Upper lobe of left lung (tissue), 6 donors: ENCODE measurements around the gene ABHD14A. TPM values are rescaled to one million over a fixed set of nuclear protein-coding genes. Genes with fewer than 3 reads are reported as not detected.

Source experiments
- ATAC-seq, 2 donors: fragments of 200-7000 bp; cut with Tn5 transposase; one replicate each; pipeline ENCODE4 v1.9.1; 2022; ENCODE audit warnings: mild to moderate bottlenecking in 2 of 2, moderate library complexity in 2 of 2; ENCODE audit not compliant: low FRiP score in 2 of 2
- DNase-seq, 2 donors: peaks; one replicate each; pipeline ENCODE4 v3.0.0-alpha.2; 2019 to 2020
- H3K27ac ChIP-seq, 4 donors: fragments of 200-600 bp; sonication (generic); one replicate each; pipeline ENCODE4 v1.5.1; 2016 to 2019
- H3K27me3 ChIP-seq, 4 donors: fragments of 200-600 bp; sonication (generic); one replicate each; pipeline ENCODE4 v1.5.1; 2017 to 2019
- H3K36me3 ChIP-seq, 4 donors: fragments of 200-600 bp; sonication (generic); one replicate each; pipeline ENCODE4 v1.5.1; 2016 to 2019
- H3K4me1 ChIP-seq, 4 donors: fragments of 200-600 bp; sonication (generic); one replicate each; pipeline ENCODE4 v1.5.1; 2018 to 2019
- H3K4me3 ChIP-seq, 4 donors: fragments of 200-600 bp; sonication (generic); one replicate each; pipeline ENCODE4 v1.5.1; 2017 to 2019; ENCODE audit warnings: mild to moderate bottlenecking in 2 of 4, moderate library complexity in 1 of 4
- H3K9me3 ChIP-seq, 4 donors: fragments of 200-600 bp; sonication (generic); one replicate each; pipeline ENCODE4 v1.5.1; 2018 to 2019
- CTCF ChIP-seq, 6 experiments: fragments of 450-650 bp in 4 of 6; fragments of 200-600 bp in 2 of 6; sonication (generic) in 2 of 6; IDR thresholded peaks; one replicate each; pipeline ENCODE4 v1.5.1; 2016 to 2019; ENCODE audit warnings: antibody characterized with exemption in 6 of 6
- EP300 ChIP-seq, 4 donors: sonication (generic); formaldehyde crosslinking; IDR thresholded peaks; one replicate each; pipeline ENCODE4 v1.5.1; 2017; ENCODE audit warnings: antibody characterized with exemption in 4 of 4, control low read depth in 2 of 4
- POLR2A ChIP-seq, 4 donors: fragments of 450-650 bp; IDR thresholded peaks; one replicate each; pipeline ENCODE4 v1.5.1; 2016 to 2017; ENCODE audit warnings: antibody characterized with exemption in 4 of 4, mild to moderate bottlenecking in 2 of 4
- POLR2AphosphoS5 ChIP-seq, 2 donors: sonication (generic); formaldehyde crosslinking; IDR thresholded peaks; one replicate each; pipeline ENCODE4 v1.5.1; 2017; ENCODE audit warnings: antibody characterized with exemption in 2 of 2
- WGBS, 2 donors: methylation state at CpG; one replicate each; pipeline ENCODE4 v1.1.5; 2017 to 2018; 5-methylcytosine and 5-hydroxymethylcytosine counted together
- total RNA-seq, 6 donors: library from RNA; depleted of rRNA in 4 of 6; stranded (reverse); fragments of >200 nt in 4 of 6; gene quantifications; one replicate each; pipeline versions ENCODE4 v1.1.0 to v1.2.1, GENCODE V29; 2016 to 2021
- donor health status: DM: no; HTN: no; CAD: no; lungs with moderate emphysema.
- donor health status: DM: no; HTN: yes; CAD: no; lungs with severe emphysema.

The ABHD14A gene
- total RNA-seq, 6 donors from 2014 or later, result 15.7 to 44.5 (median 26.3) TPM

- no peak overlapping the region for H3K4me3 ChIP-seq
- H3K27me3 ChIP-seq, result peaks cover 0 to 9% (median 0%) of the 10 kb centered on the region in 4 donors
- ATAC-seq, result peak in 1 of 2 donors; percentile 44
- H3K27ac ChIP-seq, result no peak overlapping the region
- TF ChIP-seq POLR2AphosphoS5 (IDR thresholded peaks at IDR 0.05) (no peak), EP300 (IDR thresholded peaks at IDR 0.05) (no peak), CTCF (IDR thresholded peaks at IDR 0.05) (no peak), POLR2A (IDR thresholded peaks at IDR 0.05) (no peak)
- no peaks in the 10 kb centered on the region for H3K9me3 ChIP-seq
- 66 to 78% methylated on average over 3 of the region's 3 CpGs for WGBS, 2 donors
- H3K4me1 ChIP-seq, result peaks cover 6 to 18% (median 10%) of the 10 kb centered on the region in 4 donors
- peaks cover 0 to 7% (median 3%) of the 10 kb centered on the region in 4 donors for H3K36me3 ChIP-seq
- no peak for DNase-seq
Measured at GRCh38 chr3:51953445-51953844, 21.4 kb upstream of the ABHD14A start.

GRCh38 chr3:51954105-51954504 is 20.8 kb upstream of the ABHD14A start:
- ATAC-seq, result no peak
- Histone ChIP-seq H3K4me1 (peaks cover 6 to 18% (median 10%) of the 10 kb centered on the region in 4 donors), H3K4me3 (no peak overlapping the region), H3K9me3 (no peaks in the 10 kb centered on the region), H3K36me3 (peaks cover 0 to 12% (median 6%) of the 10 kb centered on the region in 4 donors), H3K27ac (no peak overlapping the region), H3K27me3 (peaks cover 0 to 9% (median 0%) of the 10 kb centered on the region in 4 donors)
- TF ChIP-seq EP300 (IDR thresholded peaks at IDR 0.05) (no peak), POLR2AphosphoS5 (IDR thresholded peaks at IDR 0.05) (no peak), POLR2A (IDR thresholded peaks at IDR 0.05) (no peak), CTCF (IDR thresholded peaks at IDR 0.05) (no peak)
- DNase-seq, result no peak
- WGBS, 2 donors, result 69 to 70% methylated on average over 6 of the region's 6 CpGs

- no peak overlapping the region for H3K4me3 ChIP-seq
- DNase-seq, result no peak
- peaks cover 6 to 18% (median 10%) of the 10 kb centered on the region in 4 donors for H3K4me1 ChIP-seq
- peaks cover 0 to 16% (median 7%) of the 10 kb centered on the region in 4 donors for H3K36me3 ChIP-seq
- no peak overlapping the region for H3K27ac ChIP-seq
- ATAC-seq, result no peak
- no peaks in the 10 kb centered on the region for H3K9me3 ChIP-seq
- WGBS, 2 donors, result 88 to 91% methylated on average over 1 of the region's 1 CpG
- no peak for TF ChIP-seq POLR2AphosphoS5 (IDR thresholded peaks at IDR 0.05)
- TF ChIP-seq EP300 (IDR thresholded peaks at IDR 0.05), result no peak
- no peak for TF ChIP-seq CTCF (IDR thresholded peaks at IDR 0.05)
- TF ChIP-seq POLR2A (IDR thresholded peaks at IDR 0.05), result no peak
- H3K27me3 ChIP-seq, result peaks cover 0 to 9% (median 0%) of the 10 kb centered on the region in 4 donors
Measured at GRCh38 chr3:51954713-51955112, 20.2 kb upstream of the ABHD14A start.

GRCh38 chr3:51955175-51955892 is 19.5 kb upstream of the ABHD14A start, which contains the start of gene GPR62:
TSS of gene GPR62 (plus strand) at chr3:51955381. CDS start at chr3:51955653, 272 bp downstream.
- Histone ChIP-seq H3K27ac (peak within 1 kb of the TSS; percentile 39 to 64 (median 54)), H3K9me3 (no peaks in the 10 kb centered on the region), H3K36me3 (peaks cover 0 to 22% (median 10%) of the 10 kb centered on the region in 4 donors), H3K4me3 (peak within 1 kb of the TSS in 3 of 4 donors; percentile 31 to 57 (median 54)), H3K4me1 (peaks cover 6 to 18% (median 10%) of the 10 kb centered on the region in 4 donors), H3K27me3 (peaks cover 0 to 9% (median 0%) of the 10 kb centered on the region in 4 donors)
- 48 to 62% methylated on average over 3 to 14 of the region's 33 CpGs for WGBS, 2 donors
- DNase-seq (peak in 1 of 2 donors; percentile 70), ATAC-seq (no peak)
- TF ChIP-seq EP300 (IDR thresholded peaks at IDR 0.05) (no peak), CTCF (IDR thresholded peaks at IDR 0.05) (no peak), POLR2AphosphoS5 (IDR thresholded peaks at IDR 0.05) (no peak), POLR2A (IDR thresholded peaks at IDR 0.05) (no peak)
